NOMO-1 (cell line): ENCODE results near the gene PGBD1.
"Not testable (repeated sequence)": the region's sequence is repeated elsewhere in the genome, so short reads cannot be mapped to it uniquely, and the experiment has no call there.

Experiments
- DNase-seq, 2 experiments: peaks; one replicate each; lab custom pipeline; 2025; ENCODE audit not compliant: unreplicated experiment in 2 of 2; lab: John Stamatoyannopoulos, UW

Gene PGBD1

GRCh38 chr6:28266962-28267694 lies 14.2 kb upstream of the PGBD1 start, which contains the start of gene ZSCAN26:
ZSCAN26 (plus strand) TSS chr6:28267143; CDS start chr6:28271920, 4,777 bp downstream.
- peak; percentile 80 for DNase-seq

GRCh38 chr6:28267695-28268059 lies 13.7 kb upstream of the PGBD1 start:
- no peak for DNase-seq

GRCh38 chr6:28269492-28269891 lies 11.9 kb upstream of the PGBD1 start:
- DNase-seq = peak in 1 of 2 experiments; percentile 18

- DNase-seq = no peak
Observed at GRCh38 chr6:28274888-28275287, 6.5 kb upstream of the PGBD1 start.

- DNase-seq = no peak
Observed at GRCh38 chr6:28277746-28278145, 3.6 kb upstream of the PGBD1 start.

GRCh38 chr6:28280595-28281287 lies 631 bp upstream of the PGBD1 start:
- no peak for DNase-seq

- no peak for DNase-seq
Observed at GRCh38 chr6:28282926-28283325, 1.6 kb downstream of the PGBD1 start.

- DNase-seq = no peak
Observed at GRCh38 chr6:28291573-28291972, 10.2 kb downstream of the PGBD1 start.

GRCh38 chr6:28295326-28295725 lies 14.0 kb downstream of the PGBD1 start:
- DNase-seq = no peak

- DNase-seq = no peak
Observed at GRCh38 chr6:28296520-28297060, 15.2 kb downstream of the PGBD1 start.

- DNase-seq = no peak
Observed at GRCh38 chr6:28303570-28303969, 22.2 kb downstream of the PGBD1 start.

- DNase-seq = not testable (repeated sequence)
Observed at GRCh38 chr6:28306363-28306762, 25.0 kb downstream of the PGBD1 start.

- no peak for DNase-seq
Observed at GRCh38 chr6:28311139-28311823, 29.9 kb downstream of the PGBD1 start.

- DNase-seq = no peak
Observed at GRCh38 chr6:28312939-28313338, 31.6 kb downstream of the PGBD1 start.

- no peak for DNase-seq
Observed at GRCh38 chr6:28315628-28316027, 34.3 kb downstream of the PGBD1 start.

GRCh38 chr6:28317866-28318265 lies 36.5 kb downstream of the PGBD1 start:
- not testable (repeated sequence) for DNase-seq

GRCh38 chr6:28322661-28323060 lies 41.3 kb downstream of the PGBD1 start:
- DNase-seq = no peak

- DNase-seq = no peak
Observed at GRCh38 chr6:28323813-28324424, 42.5 kb downstream of the PGBD1 start.

- DNase-seq = no peak
Observed at GRCh38 chr6:28326371-28326948, 45.1 kb downstream of the PGBD1 start.

GRCh38 chr6:28330041-28330440 lies 48.7 kb downstream of the PGBD1 start:
- no peak for DNase-seq

- no peak for DNase-seq
Observed at GRCh38 chr6:28333047-28333446, 51.7 kb downstream of the PGBD1 start.
